Stimulated activated CD4-positive, alpha-beta T cell treated with anti-CD3 and anti-CD28 coated beads, Interleukin-12 subunit alpha, Interleukin-12 subunit beta, amount 100 ng/mL, for 48 hours (primary cell): ENCODE data around the gene NLK.
A peak's percentile ranks its signal among the peaks of the same experiment; 100 is the strongest.
"Not testable (repeated sequence)": the region's sequence is repeated elsewhere in the genome, so short reads cannot be mapped to it uniquely, and the experiment has no call there.

Experiments used
- DNase-seq, 3 donors: peaks; one replicate each; pipeline ENCODE4 v3.0.0-alpha.2; 2020; ENCODE audit warnings: low read depth in 2 of 3, low spot score in 1 of 3

NLK gene

GRCh38 chr17:28189667-28190066 lies 147.2 kb downstream of the NLK start:
- DNase-seq: no peak

- no peak for DNase-seq
These were observed 148.5 kb downstream of the NLK start for GRCh38 chr17:28191018-28191417.

DNA sequence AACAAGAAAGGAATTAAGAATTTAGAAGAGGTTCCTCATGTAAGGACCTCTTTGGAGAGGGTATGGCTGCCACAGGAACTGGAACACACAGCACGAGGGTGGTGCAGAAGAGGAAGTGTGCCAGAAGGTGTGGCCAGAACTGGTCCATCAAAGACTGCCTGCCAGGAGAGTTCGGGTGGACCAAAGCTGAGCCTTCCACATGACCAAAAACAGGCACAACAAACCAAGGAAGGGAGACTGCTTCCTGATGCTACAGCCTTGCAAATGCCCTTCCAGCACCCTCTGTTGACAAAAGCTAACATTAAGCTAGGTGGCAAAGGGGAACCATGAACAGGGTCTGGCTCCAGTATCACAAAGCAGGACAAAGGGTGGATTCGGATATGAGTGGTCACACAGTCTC lies 150.8 kb downstream of the NLK start:
- no peak for DNase-seq

- DNase-seq: no peak
These were observed 151.9 kb downstream of the NLK start for GRCh38 chr17:28194382-28194781.

DNA sequence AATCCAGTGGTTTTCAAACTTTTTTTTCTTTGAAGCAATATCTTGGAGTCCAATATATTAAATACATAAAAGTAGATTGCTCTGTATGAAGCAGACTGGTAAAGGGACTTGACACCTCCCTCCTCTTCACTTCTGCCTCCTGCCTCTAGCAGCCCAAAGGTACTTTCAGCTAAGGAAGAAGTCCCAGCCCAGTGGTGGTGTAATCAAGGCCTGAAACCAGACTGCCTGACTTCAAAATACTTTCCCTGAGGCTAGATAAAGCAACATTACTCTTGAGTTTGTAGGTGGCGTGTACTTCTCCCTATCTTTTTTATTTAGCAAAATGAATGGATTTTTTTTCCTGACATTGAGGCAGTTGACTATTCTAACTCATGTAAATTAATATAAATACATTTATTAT lies 154.2 kb downstream of the NLK start:
- DNase-seq: no peak

- DNase-seq: no peak
These were observed 156.6 kb downstream of the NLK start for GRCh38 chr17:28199115-28199514.

DNA sequence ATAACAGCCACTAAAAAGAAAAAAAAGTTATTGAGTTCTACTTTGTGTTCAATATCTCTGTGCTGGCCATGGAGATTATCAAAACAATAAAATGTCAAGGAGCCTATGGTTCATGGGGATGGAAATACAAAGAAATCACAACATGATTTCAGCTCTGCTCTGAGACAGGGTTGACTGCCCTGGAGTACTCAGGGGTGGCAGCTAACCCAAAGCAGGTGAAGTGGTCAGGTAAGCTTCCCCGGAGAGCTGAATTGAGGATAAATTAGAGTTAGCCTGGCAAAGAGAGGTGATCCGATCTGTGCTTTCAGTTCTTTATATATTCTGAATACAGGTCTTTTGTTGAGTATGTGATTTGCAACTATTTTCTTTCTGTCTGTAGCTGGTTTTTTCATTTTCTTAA lies 157.3 kb downstream of the NLK start:
- DNase-seq: no peak

DNA sequence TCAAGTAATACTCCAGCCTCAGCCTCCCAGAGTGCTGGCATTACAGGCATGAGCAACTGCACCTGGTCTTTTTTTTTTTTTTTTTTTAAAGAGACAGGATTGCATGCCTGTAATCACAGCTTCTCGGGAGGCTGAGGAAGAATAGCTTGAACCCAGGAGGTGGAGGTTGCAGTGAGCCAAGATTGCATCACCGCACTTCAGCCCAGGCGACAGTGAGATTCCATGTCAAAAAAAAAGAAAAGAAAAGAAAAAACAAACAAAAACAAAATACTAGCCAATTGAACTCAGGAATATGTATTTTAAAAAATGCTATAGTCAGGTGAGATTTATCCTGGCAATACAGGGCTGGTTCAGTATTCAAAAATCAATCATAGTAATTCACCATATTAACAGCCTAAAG lies 158.8 kb downstream of the NLK start:
- DNase-seq: no peak

DNA sequence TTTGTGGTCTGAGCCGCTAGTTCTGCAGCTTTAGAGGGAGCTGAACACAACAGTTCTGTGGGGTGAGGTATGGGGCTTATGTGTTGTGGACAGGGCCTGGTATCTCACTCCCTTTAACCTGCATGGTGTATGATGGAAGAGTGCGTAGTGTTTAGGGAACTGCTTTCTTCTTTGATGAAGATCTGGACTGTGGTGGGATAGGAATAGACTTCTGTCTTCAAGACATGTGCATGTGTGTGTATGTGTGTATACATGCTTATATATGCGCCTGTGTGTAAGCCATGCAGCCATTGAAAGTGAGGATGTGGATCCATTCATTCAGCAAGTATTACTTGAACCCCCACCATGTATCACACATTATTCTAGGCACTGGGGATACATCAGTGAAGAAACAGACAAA lies 161.8 kb downstream of the NLK start:
- no peak for DNase-seq

DNA sequence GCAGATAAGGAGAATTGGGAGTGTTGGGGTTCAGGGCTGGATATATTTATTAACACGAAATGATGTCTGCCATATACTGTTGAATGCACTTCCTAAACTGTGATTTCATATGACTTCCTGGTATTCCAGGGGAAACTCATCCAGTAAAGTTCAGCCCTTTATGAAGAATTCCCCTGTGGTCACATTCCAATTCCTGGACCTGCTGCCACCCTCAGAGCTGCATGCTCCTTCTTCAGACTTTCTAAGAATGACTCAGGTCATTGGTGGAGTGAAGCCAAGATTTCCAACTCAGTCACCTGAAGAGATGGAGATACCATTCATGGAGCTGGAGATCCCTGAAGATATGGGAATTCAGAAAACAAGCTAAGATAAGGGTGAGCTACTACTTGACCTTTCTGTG lies 162.3 kb downstream of the NLK start:
- no peak for DNase-seq

DNA sequence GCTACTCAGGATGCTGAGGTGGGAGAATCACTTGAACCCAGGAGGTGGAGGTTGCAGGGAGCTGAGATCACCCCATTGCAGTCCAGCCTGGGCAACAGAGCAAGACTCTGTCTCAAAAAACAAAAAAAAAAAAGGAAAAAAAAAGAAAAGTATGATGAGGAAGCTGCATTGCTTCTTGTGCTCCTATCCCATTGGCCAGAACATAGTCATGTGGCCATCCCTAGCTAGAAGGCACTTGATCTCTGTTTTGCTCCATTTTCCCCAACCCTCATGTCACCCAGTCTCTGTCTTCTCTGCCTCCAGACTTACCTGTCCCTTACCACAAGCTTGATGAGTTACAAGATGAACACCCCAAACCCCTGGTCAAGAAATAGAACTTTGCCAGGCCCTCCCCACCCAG lies 163.8 kb downstream of the NLK start:
- no peak for DNase-seq

DNA sequence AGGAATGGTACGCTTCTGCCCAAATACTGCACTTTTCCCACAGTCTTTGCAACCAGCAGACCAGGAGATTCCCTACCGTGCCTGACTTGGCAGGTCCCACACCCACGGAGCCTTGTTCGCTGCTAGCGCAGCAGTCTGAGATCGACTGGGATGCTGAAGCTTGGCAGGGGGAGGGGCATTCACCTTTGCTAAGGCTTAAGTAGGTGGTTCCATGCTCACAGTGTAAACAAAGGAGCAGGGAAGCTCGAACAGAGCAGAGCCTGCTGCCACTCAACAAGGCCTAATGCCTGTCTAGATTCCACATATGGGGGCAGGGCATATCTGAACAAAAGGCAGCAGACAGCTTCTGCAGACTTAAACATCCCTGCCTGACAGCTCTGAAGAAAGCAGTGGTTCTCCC lies 169.3 kb downstream of the NLK start:
- DNase-seq: no peak

GRCh38 chr17:28213578-28213977 lies 171.1 kb downstream of the NLK start:
- DNase-seq: not testable (repeated sequence)

- no peak for DNase-seq
These were observed 173.6 kb downstream of the NLK start for GRCh38 chr17:28216052-28216451.

DNA sequence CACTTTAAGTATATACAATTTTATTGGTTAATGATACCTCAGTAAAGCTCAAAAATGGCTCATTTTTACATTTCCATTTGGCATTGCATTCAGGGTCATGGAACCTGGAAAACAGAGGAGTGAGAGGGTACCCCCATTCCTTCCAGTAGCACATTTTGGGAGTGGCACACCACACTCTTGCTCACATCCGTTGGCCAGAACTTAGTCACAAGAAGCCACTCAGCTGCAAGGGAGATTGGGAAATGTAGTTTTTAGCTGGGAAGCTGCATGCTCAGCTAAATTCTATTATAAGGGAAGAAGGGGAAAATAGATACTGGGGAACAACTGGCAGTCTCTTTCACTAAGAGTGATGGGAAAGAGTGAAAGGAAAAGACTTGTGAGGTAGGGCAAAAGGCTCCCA lies 174.1 kb downstream of the NLK start:
- DNase-seq: no peak

- DNase-seq: no peak
These were observed 177.3 kb downstream of the NLK start for GRCh38 chr17:28219771-28220170.

- no peak for DNase-seq
These were observed 179.4 kb downstream of the NLK start for GRCh38 chr17:28221751-28222414.

DNA sequence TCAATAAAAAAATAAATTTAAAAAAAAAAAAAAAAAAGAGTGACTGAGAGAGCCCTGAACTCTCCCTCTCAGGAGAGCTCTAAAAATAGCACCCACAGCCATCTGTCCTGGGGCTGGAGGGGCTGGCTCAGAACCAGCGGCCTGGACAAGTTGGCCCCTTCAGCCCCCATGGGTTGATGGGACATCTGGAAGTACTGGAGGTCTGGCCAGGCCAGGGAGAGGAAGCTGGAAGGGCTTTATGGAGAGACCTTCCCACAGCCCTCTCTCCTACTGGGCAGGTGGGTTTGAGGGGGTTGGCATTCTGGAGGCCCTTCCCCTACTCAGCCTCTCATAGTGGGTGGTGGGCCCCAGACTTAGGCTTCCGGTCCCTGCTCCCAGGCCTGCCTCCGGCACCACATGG lies 182.8 kb downstream of the NLK start:
- no peak for DNase-seq

- DNase-seq: no peak
These were observed 183.4 kb downstream of the NLK start for GRCh38 chr17:28225867-28226266.

DNA sequence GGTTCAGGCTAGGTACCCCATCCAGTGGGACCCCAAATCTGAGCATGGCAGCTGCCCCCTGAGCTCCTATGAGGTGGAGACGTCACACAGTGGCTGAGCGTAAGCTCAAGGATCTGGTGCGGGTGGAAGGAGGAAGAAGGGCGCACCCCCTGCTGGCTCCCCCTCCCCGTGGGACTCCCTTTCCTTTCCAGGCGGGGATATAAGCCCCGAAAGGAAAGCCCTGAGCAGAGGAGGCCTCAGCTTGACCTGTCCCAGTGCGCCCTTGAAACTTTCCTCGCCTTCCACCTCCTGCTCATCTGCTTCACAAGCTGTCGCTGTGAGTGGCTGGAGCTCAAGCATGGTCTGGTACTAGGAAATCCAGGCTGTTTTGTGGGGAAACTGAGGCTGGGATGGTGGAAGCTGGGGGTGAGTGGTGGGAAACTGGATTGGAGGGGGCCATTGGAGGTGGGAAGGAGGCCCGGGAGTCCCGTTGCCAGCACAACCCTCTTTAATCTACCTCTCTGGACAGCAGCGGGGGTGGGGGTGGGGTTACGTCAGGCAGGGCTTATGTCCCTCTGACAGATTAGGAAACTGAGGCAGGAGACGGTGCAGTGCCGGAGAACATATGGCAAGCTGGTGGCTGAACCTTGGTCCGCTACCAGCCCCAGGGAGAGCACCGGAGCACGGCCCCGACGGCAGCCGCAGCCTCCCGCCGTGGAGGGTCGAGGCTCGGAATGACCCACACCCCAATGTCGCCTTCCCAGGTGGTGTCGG lies 184.3 kb downstream of the NLK start:
- no peak for DNase-seq

- DNase-seq: peak in 1 of 3 donors; percentile 4
These were observed 185.0 kb downstream of the NLK start for GRCh38 chr17:28227316-28228108.
